Sigmoid colon (tissue), 4 donors: Measurements from ENCODE around the gene SLCO3A1.

Experiments
- CTCF ChIP-seq, 4 experiments: fragments of 450-650 bp in 3 of 4; fragments of 200-600 bp in 1 of 4; IDR thresholded peaks; one replicate each; pipeline ENCODE4 v1.5.1; 2016 to 2019; ENCODE audit warnings: antibody characterized with exemption in 4 of 4, mild to moderate bottlenecking in 3 of 4, moderate library complexity in 2 of 4
- EP300 ChIP-seq, 4 donors: sonication (generic); formaldehyde crosslinking; IDR thresholded peaks; one replicate each; pipeline ENCODE4 v1.6.1; 2017; ENCODE audit warnings: antibody characterized with exemption in 4 of 4
- POLR2A ChIP-seq, 2 donors: fragments of 450-650 bp; IDR thresholded peaks; one replicate each; pipeline ENCODE4 v1.6.1; 2016; ENCODE audit warnings: antibody characterized with exemption in 2 of 2, mild to moderate bottlenecking in 2 of 2, moderate library complexity in 2 of 2
- POLR2AphosphoS5 ChIP-seq, 4 donors: sonication (generic); formaldehyde crosslinking; IDR thresholded peaks; one replicate each; pipeline ENCODE4 v1.6.1; 2017; ENCODE audit warnings: antibody characterized with exemption in 4 of 4

- TF ChIP-seq POLR2AphosphoS5 (IDR thresholded peaks at IDR 0.05), result no peak
- no peak for TF ChIP-seq POLR2A (IDR thresholded peaks at IDR 0.05)
- no peak for TF ChIP-seq CTCF (IDR thresholded peaks at IDR 0.05)
- TF ChIP-seq EP300 (IDR thresholded peaks at IDR 0.05), result no peak
Measured at GRCh38 chr15:92100751-92101150, 247.2 kb downstream of the SLCO3A1 start.
